GM18505 (cell line): ENCODE data around the gene MSANTD7.

Experiments
- ATAC-seq: cut with Tn5 transposase; IDR thresholded peaks from one replicate; pipeline ENCODE4 v1.9.1; 2021; ENCODE audit not compliant: unreplicated experiment
- POLR2A ChIP-seq: IDR thresholded peaks from 4 replicates; pipeline ENCODE4 v1.6.1; 2011; ENCODE audit warnings: borderline replicate concordance; ENCODE audit not compliant: insufficient read depth, insufficient read length; ENCODE audit errors: extremely low read depth

MSANTD7 gene

DNA sequence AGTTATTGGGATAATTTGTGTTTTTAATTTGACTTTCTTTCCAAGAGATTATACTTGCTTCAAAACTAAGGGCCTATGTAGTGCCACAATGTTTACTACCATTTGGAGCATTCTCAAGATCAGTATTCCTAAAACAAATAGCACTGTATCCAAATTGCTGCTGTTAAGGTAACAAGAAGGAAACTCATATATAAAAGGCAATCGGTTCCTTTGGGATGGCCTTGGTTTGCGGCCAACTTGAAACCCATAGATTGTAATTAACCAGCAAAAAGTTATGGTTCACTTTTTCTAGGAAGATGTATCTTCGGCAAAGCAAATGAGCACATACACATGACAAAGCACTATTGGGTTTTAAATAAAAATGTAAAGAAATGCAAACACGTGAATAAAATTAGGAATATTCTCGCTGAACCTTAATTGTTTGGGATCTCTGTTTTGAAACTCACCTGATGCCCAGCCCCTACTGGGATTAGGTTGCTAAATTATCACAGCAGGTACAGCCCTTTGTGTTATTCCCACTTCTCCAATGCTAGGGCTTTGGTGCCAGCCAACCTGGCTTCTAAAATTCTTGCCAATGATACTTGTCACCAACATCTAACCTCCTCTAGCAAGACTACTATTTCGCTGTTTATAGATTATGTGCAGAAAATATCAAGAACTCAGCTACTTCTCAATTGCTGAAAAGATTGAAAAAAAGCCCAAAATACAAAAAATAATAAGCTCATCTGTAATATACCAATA, 16.3 kb upstream of the MSANTD7 start:
- no peak for ATAC-seq

DNA sequence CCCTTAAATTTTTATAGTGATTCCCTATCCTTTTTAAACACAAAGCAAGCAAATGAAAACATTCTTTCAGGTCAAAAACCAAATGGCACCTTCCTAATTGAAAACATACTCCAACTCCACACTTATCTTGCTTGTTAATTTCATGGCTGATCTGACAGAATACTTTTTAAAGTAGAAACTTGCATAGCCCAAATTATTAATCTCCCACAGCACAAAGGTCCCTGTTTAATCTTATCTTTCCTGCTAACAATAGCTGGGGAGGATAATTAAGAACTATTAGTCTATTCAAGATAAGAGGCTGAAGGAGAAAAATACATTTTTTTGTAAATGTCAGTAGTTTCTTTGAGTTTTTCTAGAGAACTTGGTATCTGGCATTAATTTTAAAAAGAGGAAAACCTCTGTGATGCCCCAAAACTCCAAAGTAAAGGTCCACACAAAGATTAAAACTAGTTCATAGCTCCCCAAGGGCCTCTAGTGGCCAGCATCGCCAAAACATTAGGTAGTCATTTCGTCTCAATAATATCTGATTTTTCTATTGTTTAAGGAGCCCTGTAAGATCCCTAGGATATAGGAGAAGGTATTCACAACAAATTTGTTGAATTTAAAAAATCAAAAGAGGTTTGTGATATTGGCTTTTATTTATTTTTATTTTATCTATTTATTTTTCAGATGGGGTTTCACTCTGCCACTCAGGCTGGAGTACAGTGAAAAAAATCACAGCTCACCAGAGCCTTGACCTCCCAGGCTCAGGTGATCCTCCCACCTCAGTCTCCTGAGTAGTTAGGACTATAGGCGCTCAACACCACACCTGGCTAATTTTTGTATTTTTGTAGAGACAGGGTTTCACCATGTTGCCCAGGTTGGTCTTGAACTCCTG, 15.0 kb upstream of the MSANTD7 start:
- no peak for TF ChIP-seq POLR2A
- ATAC-seq = no peak

More for the DNA sequence above, 16.3 kb upstream of the MSANTD7 start:
- TF ChIP-seq POLR2A = no peak

DNA sequence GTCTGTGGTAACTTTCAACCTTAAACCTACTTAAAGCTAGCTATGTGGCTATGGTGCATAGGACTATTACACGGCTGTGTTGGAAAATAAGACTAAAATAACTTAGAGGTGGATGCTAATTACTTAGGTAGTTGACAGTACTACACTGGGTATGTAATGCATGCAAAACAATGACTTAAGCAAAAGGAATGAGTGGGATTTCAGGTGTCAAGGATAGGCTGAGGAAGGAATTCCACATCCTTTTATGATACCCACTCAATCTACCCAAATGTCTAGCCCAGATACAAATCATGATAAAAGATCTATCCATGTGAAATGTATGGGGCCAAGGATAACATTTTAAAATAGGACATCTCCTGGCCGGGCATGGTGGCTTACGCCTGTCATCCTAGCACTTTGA, 14.1 kb upstream of the MSANTD7 start:
- no peak for TF ChIP-seq POLR2A
- ATAC-seq = no peak

DNA sequence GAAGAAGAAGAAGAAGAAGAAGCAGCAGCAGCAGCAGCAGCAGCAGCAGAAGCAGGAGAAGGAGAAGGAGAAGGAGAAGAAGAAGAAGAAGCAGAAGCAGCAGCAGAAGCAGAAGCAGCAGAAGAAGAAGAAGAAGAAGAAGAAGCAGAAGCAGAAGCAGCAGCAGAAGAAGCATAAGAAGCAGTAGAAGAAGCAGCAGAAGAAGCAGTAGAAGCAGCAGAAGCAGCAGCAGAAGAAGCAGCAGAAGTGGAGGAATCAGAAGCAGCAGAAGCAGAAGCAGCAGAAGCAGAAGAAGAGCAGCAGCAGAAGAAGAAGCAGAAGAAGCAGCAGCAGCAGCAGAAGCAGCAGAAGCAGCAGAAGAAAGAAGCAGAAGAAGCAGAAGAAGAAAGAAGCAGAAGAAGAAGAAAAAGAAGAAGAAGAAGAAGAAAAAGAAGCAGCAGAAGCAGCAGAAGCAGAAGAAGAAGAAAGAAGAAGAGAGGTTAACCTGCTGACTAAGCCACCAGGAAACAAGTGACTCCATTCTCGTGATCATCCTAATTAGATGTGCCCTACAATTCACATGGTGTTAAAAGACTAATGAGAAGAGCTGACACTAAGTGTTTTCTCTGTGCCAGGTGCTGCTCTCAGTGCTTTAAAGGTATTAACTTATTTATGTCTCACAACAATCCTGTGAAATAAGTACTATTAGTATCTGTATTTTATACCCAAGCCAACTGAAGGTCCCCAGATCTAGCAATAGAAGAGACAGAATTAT, 11.9 kb upstream of the MSANTD7 start:
- no peak for ATAC-seq
- no peak for TF ChIP-seq POLR2A

DNA sequence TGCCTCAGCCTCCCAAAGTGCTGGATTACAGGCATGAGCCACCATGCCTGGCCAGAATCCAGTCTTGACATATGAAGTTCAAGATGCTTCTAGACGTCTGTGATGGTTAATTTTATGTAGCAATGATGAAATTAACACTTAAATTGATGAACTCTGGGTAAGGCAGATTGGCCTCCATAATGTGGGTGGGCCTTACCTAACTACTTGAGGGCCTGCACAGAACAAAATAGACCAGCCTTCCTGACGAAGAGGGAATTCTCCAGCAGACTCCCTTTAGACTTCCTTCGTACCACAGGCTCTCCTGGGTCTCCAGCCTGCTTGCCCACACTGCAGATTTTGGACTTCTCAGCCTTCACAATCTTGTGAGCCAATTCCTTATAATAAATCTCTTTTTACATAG, 5.0 kb upstream of the MSANTD7 start:
- ATAC-seq = no peak
- no peak for TF ChIP-seq POLR2A

DNA sequence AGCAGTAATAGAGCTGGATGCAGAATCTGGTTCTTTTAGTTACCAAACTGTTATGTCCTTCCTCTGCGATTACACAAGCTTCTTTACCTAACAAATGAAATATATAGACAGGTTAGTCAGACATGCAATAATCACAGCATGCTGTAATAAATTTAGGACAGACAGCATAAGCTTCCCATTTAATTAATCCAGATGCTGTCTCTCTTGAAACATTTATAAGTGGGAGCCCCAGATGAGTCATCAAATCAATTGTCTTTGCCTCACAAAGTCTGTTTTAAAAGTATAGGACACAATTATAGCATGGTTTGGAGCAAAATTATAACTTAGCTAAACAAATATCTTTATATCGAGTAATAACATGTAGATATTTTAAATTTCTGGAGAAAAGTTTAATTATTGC, 1.9 kb upstream of the MSANTD7 start:
- no peak for ATAC-seq
- no peak for TF ChIP-seq POLR2A

DNA sequence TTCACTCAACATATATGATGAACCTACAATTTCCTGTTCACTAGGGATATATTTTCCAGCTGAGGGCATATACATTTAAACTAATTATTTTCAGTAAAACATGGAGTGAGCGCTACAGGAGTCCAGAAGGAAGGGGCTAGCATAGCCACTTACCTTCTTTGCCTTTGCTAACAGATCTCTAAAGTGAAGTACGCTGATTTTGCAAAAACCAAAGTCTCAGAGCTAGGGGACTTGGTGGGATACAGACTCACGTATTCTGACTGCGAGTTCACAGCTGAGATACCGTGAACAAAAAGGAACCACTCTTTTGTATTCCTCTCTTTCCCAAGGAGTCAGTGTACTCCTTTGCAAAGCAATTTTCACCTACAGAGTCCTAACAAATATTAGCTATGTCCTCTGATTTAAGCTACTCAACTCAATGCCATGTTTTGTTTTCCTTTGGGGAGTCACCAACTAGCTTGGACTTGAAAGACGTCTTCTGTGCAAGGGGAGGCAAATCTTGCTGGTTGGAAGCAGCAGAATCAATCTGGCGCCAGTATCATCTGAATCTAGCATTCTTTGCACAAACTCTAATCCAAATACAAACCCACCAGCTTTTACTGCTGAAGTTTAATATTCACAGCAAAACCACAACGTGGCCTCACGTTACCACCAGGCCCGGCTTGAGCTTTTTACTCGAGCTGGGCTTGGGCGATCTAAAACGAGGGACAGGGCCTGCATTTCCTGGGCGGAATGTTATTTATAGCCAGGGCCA, 926 bp upstream of the MSANTD7 start:
- TF ChIP-seq POLR2A = no peak
- no peak for ATAC-seq

DNA sequence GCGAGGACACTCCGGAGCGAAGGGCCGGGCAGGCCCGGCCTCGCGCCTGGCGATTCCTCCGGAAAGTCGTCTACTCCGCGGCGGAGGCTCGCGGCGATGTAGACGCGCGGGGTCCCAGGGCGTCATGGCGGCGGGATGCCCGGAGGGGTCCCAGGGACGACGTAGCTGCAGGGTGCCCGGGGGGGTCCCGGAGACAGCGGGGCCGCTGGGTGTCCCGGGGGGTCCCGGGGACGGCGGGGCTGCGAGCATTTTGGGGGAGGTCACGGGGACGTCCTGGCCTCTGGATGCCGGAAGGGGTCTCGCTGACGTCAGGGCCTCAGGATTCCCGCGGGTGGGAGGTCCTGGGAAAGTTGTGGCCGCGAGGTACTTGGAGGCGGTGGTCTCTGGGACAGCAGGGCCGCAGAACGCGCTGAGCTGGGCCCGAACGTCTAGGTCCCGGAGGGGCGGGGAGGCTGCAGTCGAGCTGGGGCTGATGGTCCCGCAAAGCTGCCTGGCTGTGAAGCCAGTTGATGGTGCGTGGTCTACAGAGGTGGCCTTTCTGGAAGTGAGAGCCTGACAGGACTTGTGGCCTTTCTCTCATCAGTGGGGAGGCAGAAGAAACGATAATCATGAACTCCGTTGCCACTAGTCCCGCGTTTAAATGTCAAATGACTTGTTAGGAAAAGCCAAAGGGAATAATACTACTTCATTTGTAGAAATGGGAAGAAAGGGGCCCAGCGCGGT, 637 bp downstream of the MSANTD7 start:
- peak; percentile 11 for ATAC-seq
- no peak for TF ChIP-seq POLR2A

DNA sequence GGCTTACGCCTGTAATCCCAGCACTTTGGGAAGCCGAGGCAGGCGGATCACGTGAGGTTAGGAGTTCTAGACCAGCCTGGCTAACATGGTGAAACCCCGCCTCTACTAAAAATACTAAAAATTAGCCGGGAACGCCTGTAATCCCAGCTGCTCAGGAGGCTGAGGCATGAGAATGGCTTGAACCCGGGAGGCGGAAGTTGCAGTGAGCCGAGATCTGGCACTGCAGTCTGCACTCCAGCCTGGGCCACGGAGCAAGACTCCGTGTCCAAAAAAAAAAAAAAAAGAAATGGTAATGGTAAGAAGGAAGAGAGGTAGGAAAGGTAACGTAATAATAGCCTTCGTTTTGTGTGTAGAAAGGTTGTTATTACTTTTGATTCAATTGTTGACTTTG, 1.2 kb downstream of the MSANTD7 start:
- TF ChIP-seq POLR2A = no peak
- ATAC-seq = no peak

DNA sequence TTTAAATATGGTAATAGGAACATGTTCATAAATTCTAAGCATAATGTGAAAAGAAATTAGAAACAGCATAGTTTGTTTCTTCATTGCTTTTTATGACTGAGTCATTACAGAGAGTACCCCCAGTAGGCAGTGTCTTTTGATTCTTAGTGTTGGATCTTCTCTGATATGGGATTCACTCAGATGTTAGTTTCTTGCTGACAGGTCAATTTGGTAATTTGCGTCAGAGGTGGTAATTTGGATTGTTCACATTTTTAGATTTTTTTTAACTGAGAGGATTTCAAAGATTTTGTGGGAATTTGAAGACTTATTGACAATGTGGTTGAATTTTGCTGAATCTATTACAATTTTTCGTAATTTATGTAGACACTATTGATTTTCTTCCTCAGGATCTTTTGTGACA, 2.1 kb downstream of the MSANTD7 start:
- no peak for TF ChIP-seq POLR2A
- ATAC-seq = no peak

DNA sequence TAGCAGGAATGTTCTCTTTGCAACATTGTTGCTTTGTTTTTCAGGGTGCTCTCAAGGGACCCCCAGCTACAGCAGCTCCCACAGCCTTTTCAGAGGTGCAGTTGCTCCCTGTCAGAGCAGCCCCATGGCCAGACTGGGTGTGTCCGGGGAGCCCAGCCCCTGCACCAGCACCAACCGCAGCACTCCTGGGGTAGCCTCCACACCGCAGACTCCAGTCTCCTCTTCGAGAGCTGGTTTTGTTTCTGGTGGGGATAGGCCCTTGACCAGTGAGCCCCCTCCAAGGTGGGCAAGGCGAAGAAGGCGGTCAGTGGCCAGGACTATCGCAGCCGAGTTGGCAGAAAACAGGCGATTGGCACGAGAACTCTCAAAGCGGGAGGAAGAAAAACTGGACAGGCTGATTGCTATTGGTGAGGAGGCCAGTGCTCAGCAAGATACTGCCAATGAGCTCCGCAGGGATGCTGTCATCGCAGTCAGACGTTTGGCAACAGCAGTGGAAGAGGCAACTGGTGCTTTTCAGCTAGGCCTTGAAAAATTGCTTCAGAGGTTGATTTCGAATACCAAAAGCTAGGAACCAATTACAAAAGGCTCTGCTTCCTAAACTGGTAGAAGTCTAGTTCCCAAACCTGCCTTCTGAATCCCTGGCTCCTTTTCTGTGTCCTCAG, 5.4 kb downstream of the MSANTD7 start:
- ATAC-seq = no peak
- no peak for TF ChIP-seq POLR2A

DNA sequence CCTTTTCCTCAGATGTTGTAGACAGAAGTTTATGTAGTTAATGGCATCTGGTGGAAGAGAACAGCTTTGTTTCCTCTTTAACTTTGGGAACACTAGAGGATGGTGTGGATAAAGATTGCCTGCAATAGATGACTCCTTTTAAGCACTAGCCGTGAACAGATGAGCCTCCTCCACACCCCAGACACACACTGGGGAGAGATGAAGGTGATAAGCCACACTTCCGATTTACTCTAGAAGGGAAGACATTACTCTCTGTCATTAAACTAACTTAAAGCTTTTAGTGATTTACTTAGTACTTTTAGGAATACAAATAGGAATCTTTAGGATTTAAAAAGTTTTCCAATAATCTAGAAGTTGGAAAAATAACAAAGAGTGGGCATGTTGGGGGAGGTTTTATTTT, 6.8 kb downstream of the MSANTD7 start:
- no peak for ATAC-seq

More for the DNA sequence above, 6.8 kb downstream of the MSANTD7 start:
- TF ChIP-seq POLR2A = no peak
